Testis (tissue), 2 donors: Measurements from ENCODE around the gene LOC101059915.
"Not testable (repeated sequence)": the region's sequence is repeated elsewhere in the genome, so short reads cannot be mapped to it uniquely, and the experiment has no call there.

Experiments used
- CTCF ChIP-seq, 3 experiments: fragments of 450-650 bp in 2 of 3; fragments of 200-600 bp in 1 of 3; sonication (generic) in 1 of 3; IDR thresholded peaks; one replicate each; pipeline ENCODE4 v1.5.1; 2016 to 2019; ENCODE audit warnings: antibody characterized with exemption in 3 of 3, mild to moderate bottlenecking in 2 of 3, moderate library complexity in 1 of 3
- POLR2A ChIP-seq: fragments of 450-650 bp; IDR thresholded peaks from one replicate; pipeline ENCODE4 v1.6.1; 2017; ENCODE audit warnings: antibody characterized with exemption, mild to moderate bottlenecking, moderate library complexity

- not testable (repeated sequence) for TF ChIP-seq CTCF (IDR thresholded peaks at IDR 0.05); POLR2A
These were observed 29.5 kb downstream of the LOC101059915 start for GRCh38 chrX:71696641-71697465.
